Measurements from ENCODE around the gene RASAL2. TPM values are rescaled to one million over a fixed set of nuclear protein-coding genes. Genes with fewer than 3 reads are reported as not detected.
"Not testable (repeated sequence)": the region's sequence is repeated elsewhere in the genome, so short reads cannot be mapped to it uniquely, and the experiment has no call there.

RASAL2 gene
- total RNA-seq, 1 donor from 2014 or later, result 45.8 TPM

- intact Hi-C loops (cut with DNase I), result no loop called here
- no peak for DNase-seq (ENCODE audit: low spot score)
Observed at GRCh38 chr1:178066296-178066907, 27.5 kb upstream of the RASAL2 start.

GRCh38 chr1:178066908-178067614 is 26.8 kb upstream of the RASAL2 start:
- no peak for DNase-seq (ENCODE audit: low spot score)
- intact Hi-C loops (cut with DNase I), result no loop called here

GRCh38 chr1:178071811-178072210 is 22.1 kb upstream of the RASAL2 start:
- DNase-seq (ENCODE audit: low spot score), result no peak
- intact Hi-C loops (cut with DNase I), result no loop called here

- intact Hi-C loops (cut with DNase I), result no loop called here
- no peak for DNase-seq (ENCODE audit: low spot score)
Observed at GRCh38 chr1:178072326-178072725, 21.6 kb upstream of the RASAL2 start.

GRCh38 chr1:178075333-178075732 is 18.6 kb upstream of the RASAL2 start:
- intact Hi-C loops (cut with DNase I), result no loop called here

GRCh38 chr1:178076607-178077006 is 17.3 kb upstream of the RASAL2 start:
- no peak for DNase-seq (ENCODE audit: low spot score)
- intact Hi-C loops (cut with DNase I), result no loop called here

More at GRCh38 chr1:178075333-178075732, 18.6 kb upstream of the RASAL2 start:
- no peak for DNase-seq (ENCODE audit: low spot score)

GRCh38 chr1:178077917-178078316 is 16.0 kb upstream of the RASAL2 start:
- no peak for DNase-seq (ENCODE audit: low spot score)
- intact Hi-C loops (cut with DNase I), result no loop called here

- no peak for DNase-seq (ENCODE audit: low spot score)
- intact Hi-C loops (cut with DNase I), result no loop called here
Observed at GRCh38 chr1:178086294-178086693, 7.6 kb upstream of the RASAL2 start.

GRCh38 chr1:178086766-178087165 is 7.1 kb upstream of the RASAL2 start:
- intact Hi-C loops (cut with DNase I), result no loop called here
- DNase-seq (ENCODE audit: low spot score), result no peak

GRCh38 chr1:178088651-178089050 is 5.3 kb upstream of the RASAL2 start:
- DNase-seq (ENCODE audit: low spot score), result no peak
- intact Hi-C loops (cut with DNase I), result no loop called here

GRCh38 chr1:178091454-178091853 is 2.5 kb upstream of the RASAL2 start:
- intact Hi-C loops (cut with DNase I), result loop anchor here (5.0 kb wide), 3 partner anchors 41 to 101 kb away; no protein-coding TSS in a partner anchor
- not testable (repeated sequence) for DNase-seq (ENCODE audit: low spot score)

- intact Hi-C loops (cut with DNase I), result loop anchor here (2.0 to 5.0 kb wide), 4 partner anchors 33 to 100 kb away; no protein-coding TSS in a partner anchor
- no peak for DNase-seq (ENCODE audit: low spot score)
Observed at GRCh38 chr1:178091986-178092745, 1.7 kb upstream of the RASAL2 start.

- DNase-seq (ENCODE audit: low spot score), result no peak
- intact Hi-C loops (cut with DNase I), result loop anchor here (2.0 to 5.0 kb wide), 4 partner anchors 34 to 99 kb away; no protein-coding TSS in a partner anchor
Observed at GRCh38 chr1:178092878-178093493, 918 bp upstream of the RASAL2 start.

GRCh38 chr1:178093494-178093950 is 382 bp upstream of the RASAL2 start:
- intact Hi-C loops (cut with DNase I), result loop anchor here (2.0 to 5.0 kb wide), 4 partner anchors 35 to 99 kb away; no protein-coding TSS in a partner anchor
- DNase-seq (ENCODE audit: low spot score), result peak; percentile 94

- intact Hi-C loops (cut with DNase I), result loop anchor here (5.0 kb wide), 4 partner anchors 37 to 97 kb away; no protein-coding TSS in a partner anchor
Observed at GRCh38 chr1:178094739-178095645, 1.1 kb downstream of the RASAL2 start.

GRCh38 chr1:178096421-178096820 is 2.5 kb downstream of the RASAL2 start:
- no peak for DNase-seq (ENCODE audit: low spot score)
- intact Hi-C loops (cut with DNase I), result loop anchor here (5.0 kb wide), 1 partner anchor 76 kb away; no protein-coding TSS in a partner anchor

More at GRCh38 chr1:178094739-178095645, 1.1 kb downstream of the RASAL2 start:
- DNase-seq (ENCODE audit: low spot score), result no peak

GRCh38 chr1:178098262-178098661 is 4.4 kb downstream of the RASAL2 start:
- DNase-seq (ENCODE audit: low spot score), result no peak
- intact Hi-C loops (cut with DNase I), result loop anchor here (5.0 kb wide), 1 partner anchor 74 kb away; no protein-coding TSS in a partner anchor

- intact Hi-C loops (cut with DNase I), result no loop called here
Observed at GRCh38 chr1:178101266-178101630, 7.3 kb downstream of the RASAL2 start.

More at GRCh38 chr1:178101266-178101630, 7.3 kb downstream of the RASAL2 start:
- no peak for DNase-seq (ENCODE audit: low spot score)

All from cardiac septum (tissue), 1 donor.